GM11168 (cell line): ENCODE data around the gene SLIT3.

ENCODE experiments used
- in situ Hi-C: fragments of 300-500 bp; cut with MboI; formaldehyde crosslinking; loops from one replicate; pipeline ENCODE4 v1.12.0; 2022; ENCODE audit warnings: low sequenced_read_pairs; ENCODE audit not compliant: unreplicated experiment

SLIT3 gene

DNA sequence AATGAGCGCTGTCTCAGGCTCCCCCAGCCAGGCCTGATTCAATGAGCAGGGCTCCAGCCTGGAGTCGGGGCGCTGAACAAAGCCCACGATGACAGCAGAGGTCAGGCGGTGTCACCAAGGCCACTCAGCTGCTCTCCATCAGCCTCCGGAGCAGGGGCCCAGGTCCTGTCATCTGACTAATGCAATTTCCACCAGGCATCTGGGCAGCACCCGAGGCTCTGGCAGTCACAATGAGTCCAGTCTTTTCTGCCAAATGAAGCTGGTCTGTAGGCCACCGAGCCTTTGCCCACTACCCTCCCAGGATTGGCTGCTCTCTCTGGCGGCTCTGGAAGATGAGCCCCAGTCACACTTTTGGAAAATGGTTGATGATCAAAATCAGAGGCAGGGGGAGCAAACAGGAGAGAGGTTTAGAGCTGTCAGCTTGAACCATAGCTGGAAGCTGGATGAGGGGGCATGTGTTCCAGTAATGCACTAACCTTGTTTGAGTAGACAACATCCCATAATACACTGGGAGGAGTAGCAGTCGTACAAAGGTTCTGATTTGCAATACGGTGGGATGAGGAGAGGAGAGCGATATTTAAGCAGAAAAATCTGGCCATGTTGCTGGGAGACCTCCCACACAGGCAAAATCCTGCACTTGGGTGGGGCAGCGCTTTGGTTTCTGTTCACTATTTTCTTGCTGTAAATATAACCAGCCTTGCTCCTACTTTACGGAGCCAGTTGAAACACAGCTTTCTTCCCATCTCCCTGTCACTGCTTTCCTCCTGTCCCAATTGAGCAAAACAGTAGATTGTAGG is 415.4 kb downstream of the SLIT3 start:
- in situ Hi-C loops, result no loop called here

DNA sequence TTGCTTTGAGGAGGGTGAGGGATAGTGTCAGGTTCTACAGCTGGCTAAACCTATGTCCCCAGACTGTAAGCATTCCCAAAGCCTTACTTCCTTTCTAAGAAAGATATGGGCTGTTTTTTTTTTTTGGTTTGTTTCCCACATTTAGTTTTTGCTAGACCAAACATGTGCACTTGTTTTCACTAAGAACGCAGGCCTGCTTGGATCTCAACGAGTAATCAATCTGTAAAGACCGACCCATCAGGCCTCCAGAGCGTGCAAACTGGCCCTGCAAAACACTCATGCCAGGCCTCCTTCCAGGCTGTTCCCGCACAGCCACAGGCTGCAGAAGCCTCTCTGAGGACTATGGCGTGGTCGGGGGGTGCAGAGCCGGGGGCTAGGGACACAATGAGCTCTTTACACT is 416.9 kb downstream of the SLIT3 start:
- in situ Hi-C loops, result no loop called here

GRCh38 chr5:168883281-168883741 is 417.6 kb downstream of the SLIT3 start:
- in situ Hi-C loops, result no loop called here

DNA sequence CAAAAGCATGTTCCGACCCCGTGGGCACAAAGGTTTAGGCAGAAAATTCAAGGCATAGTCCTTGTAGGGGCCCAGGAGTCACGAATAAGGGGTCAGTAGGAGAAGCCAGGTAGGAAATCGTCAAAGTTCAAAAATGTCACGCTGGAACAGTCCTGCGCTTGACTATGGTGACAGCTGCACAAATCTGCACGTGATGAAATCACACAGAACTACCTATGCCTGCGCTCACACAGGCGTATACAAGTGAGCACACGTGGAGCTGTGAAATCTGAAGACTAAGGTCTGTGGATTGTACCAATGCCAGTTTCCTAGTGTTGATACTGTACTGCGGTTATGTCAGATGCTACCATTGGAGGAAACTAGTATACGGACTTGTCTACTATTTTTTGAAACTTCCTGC is 418.7 kb downstream of the SLIT3 start:
- in situ Hi-C loops, result no loop called here

DNA sequence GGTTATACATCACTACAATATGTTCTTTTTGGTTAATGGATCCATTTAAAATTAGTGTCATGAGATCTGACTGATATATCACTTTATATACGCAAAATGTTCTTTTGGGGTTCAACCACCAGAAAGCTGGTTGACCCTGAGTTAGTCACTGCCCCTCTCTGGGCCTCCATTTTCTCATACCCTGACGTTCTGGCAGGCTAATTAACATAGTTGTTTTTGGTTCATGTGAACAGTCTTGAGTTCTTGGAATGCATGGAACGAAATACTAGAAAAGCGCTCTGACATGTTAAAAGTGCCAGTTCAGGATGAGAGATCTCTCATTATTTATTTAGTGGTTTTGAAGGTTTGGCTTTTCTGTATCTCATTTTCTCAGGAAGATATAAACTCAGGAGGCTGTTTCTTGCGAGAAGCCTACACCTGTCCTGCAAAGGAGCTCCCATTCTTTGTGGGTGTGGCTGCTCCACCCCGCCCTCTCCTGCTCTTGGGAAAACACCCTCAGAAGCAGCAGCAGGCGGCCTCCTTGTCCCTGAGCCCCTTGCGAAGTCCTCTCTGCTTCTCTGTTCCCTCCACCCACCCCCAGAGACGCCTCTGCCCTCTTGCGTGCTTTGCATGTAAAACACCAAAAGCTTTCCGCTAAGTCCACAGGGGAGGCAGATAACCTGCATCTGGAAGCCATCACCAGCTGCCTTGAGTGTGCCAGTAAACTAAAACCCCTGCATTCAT is 419.4 kb downstream of the SLIT3 start:
- in situ Hi-C loops, result no loop called here

DNA sequence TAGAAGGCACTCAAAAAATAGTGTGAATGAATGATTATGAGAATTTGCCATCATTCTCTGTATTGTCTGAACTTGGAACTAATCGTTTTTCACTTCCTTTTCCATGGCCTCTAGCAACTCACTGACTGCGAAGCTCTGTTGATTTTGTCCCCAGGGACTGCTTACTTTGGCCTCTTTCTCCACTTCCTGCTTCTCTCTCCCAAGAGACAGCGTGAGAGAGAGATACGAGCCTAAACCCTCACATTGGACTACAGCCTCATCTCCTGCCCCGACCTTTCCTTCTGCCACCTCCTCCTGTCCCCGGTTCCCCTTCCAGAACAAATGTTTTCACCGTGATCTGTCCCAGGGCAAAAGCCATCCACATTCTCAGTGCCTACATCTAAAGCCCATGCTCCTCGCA is 421.0 kb downstream of the SLIT3 start:
- in situ Hi-C loops, result no loop called here

DNA sequence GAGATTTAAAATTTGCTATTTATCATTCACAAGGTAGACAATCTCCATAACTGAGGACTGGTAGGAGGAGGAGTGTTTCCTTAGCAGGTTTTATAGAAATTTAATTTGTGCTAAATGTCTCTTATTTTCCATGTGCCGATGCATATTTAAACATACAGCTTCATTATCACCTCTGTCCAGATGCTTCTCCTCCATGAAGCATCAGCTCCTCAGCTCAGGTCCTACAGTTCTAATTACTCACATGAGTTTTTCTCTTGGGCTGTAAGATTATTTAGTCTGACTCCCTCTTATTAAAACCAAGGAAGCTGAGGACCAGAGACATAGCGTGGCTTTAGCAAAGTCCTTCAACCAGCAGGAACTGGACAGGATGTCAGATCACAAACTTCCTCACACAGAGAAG is 421.6 kb downstream of the SLIT3 start:
- in situ Hi-C loops, result no loop called here

DNA sequence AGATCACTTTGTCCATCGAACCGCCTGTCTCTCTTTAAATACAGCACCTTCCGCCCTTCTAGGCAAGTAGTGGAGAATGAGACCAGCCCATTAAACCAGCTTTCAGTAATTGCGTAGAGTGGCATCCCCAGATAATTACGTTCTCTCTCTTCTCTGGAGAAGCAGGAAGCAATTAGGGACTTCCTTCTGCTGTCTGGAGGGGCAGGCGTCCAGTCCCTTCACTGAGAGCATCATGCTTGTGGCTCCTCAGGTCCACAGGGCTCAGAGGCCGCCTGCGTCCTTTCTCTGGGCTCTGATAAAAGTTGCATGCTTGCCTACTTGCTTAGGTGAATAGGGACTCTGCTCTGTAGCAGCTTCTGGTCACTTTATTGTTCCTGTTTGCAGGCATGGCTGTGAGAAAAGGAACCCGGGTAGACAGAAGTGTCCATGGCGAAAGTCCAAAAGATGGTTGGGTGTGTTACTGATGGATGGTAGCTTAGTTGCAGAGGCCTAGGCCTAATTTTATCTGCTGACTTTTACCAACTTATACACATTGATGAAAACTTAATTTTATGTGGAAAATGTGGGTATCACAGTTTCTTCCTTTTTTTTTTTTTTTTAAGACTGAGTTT is 422.7 kb downstream of the SLIT3 start:
- in situ Hi-C loops, result no loop called here

DNA sequence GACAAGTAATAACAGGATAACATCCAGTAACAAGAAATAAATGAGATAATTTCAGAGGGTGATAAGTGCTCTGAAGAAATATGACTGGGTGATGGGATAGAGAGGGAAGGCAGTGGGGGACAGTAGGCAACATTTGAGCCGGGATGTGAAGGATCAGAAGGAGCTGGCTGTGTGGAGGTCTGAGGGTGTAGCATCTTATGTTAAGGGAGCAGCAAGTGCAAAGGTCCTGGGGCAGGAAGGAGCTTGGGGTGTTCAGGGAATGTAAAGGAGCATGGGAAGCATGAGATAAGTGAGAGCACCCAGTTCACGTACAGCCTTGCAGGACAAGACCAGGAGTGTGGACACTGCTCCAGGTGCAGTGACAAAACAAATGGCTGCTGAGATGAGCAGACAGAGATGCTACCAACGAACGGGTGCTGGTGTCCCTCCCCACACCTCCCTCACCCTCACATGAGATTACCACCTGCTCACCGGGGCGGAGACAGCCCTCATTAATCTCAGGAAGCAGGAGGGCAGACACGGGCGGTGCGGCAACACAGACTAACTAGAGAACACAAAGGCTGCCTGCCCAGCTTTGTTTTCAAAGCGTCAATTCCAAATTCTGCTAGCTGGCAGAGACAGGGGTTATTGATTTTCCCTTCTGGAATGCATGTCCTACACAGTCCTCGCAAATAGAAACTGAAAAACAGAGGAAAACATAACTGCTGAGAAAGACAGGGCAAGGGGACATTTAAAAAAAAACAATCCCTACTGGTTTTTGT is 423.6 kb downstream of the SLIT3 start:
- in situ Hi-C loops, result no loop called here

DNA sequence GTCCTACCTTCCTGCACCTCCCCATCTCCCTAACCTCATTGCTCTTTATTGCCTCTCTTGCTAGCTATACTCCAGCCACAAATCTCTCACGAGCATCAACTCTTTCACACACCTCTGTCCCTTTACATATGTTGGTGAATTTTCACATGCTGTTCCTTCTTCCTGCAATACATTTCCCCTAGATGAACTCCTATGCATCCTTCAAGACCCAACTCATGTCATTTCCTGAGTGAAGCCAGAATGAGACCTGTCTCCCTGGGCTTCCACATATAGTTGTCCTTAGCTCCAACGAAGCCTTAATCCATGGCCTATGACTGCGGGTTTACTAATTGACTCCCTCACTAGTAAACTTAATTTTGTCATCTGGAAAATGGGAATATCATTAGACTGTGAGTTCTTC is 424.5 kb downstream of the SLIT3 start:
- in situ Hi-C loops, result no loop called here

DNA sequence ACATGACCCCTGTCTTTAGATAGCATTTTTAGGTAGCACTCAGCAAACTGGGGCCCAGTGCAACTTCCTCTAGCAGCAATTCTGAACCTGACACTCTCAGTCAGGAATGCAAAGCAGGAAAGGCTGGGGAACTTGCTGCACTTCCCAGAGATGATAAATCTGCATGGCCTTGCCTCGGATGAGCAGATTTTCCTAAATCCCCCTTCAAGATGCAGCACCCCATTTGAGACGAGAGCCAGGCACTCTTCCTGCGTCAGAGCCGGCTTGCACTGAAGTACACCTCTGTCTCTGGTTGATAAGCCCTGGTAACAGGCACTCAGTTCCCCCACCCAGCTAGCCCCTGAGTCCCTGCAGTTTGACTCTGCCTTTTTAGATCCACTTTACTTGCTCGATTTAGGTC is 425.1 kb downstream of the SLIT3 start:
- in situ Hi-C loops, result no loop called here

- in situ Hi-C loops, result no loop called here
Observed at GRCh38 chr5:168874713-168875380, 426.1 kb downstream of the SLIT3 start.

DNA sequence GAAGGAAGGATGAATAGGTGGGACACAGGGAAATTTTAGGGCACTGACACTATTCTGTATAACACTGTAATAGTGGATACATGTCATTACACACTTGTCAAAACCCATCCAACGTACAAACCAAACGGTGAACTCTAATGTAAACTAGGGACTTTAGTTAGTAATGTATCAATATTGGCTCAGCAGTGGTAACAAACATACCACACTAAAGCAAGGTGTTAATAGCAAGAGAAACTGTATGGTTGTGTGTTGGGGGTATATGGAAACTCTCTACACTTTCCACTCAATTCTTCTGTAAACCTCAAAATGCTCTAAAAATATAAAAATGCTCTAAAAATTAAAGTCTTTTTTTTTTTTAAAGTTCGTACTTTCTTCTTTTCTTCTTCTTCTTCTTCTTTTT is 428.7 kb downstream of the SLIT3 start:
- in situ Hi-C loops, result no loop called here

DNA sequence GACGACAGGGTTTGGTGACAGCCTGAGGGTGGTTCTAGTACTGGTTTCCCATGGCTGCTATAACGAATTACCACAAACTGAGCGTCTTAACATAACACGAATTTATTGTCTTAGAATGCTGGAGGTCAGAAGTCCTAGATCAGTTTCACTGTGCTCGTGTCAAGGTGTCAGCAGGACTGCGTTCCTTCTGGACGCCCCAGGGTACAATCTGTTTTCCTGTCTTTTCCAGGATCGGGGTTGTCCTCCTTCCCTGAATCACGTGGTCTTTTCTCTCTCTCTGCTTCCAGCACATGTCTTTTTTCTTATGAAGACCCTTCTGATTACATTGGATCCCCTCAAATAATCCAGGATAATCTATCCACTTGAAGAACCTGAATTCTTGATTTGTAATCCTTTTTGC is 430.0 kb downstream of the SLIT3 start:
- in situ Hi-C loops, result no loop called here

DNA sequence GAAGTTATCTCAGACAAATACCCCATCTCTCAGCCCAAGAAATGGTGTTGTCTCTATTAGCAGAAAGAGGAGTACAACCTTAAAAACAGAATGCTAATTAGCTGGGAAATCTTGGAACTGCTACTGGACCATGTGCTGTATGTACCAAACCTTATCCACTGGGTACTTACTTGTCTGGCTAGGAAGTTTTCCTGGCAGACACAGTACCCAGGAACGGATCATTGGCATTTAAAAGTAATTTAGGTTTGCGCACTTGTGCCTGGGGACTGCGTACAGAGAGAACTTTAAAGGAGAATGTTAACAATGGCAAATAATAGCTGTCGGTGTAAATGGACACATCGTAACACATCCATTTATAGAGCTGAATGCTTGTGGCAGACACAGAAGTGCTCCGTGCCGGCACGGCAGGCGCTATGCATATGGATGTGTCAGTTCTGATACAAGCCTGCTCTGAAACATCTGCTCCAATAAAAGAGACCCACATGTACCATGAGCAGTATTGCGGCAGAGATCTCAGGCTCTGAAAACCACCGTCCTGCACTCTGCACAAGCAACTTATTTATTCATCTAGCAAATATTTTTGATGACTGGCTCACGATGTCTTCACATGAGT is 431.2 kb downstream of the SLIT3 start:
- in situ Hi-C loops, result no loop called here

GRCh38 chr5:168867241-168867640 is 433.7 kb downstream of the SLIT3 start:
- in situ Hi-C loops, result no loop called here

DNA sequence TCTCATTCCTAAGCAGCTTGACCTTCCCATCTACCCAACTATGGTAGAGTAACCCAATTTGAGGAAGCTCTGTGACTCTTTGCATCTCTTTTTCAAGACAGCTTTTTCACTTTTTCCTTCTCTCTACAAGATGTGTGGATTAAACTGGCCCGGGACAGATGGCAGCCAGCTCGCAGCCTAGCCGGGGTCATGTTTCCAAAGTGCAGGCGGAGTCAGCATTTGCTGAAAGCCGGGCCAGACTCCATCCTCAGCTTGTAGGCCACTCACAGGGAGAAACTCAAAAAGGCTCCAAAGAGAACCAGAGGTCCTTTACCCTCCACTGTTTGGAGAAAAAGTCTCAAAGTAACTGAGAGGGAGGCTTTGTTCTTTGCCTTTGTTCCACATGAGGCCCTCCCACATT is 435.0 kb downstream of the SLIT3 start:
- in situ Hi-C loops, result no loop called here

DNA sequence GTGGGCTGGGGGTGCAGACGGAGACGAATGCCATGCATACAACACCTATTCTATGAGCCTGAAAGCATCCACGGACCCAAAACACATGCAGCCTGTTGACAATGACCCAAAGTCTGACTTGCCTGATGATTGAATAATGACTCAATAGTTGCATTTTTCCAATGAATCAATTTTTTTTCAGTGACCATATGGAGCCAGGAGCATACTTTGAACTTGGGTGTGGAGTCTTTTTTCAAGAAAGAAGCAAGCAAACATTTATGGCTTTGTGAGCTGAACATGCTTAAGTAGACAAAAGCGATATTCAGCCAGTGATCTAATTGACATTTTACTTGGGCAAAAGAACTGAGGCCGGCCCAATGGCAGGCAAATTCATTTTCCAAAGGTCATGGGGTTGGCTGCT is 437.9 kb downstream of the SLIT3 start:
- in situ Hi-C loops, result no loop called here

- in situ Hi-C loops, result no loop called here
Observed at GRCh38 chr5:168860503-168860902, 440.4 kb downstream of the SLIT3 start.

DNA sequence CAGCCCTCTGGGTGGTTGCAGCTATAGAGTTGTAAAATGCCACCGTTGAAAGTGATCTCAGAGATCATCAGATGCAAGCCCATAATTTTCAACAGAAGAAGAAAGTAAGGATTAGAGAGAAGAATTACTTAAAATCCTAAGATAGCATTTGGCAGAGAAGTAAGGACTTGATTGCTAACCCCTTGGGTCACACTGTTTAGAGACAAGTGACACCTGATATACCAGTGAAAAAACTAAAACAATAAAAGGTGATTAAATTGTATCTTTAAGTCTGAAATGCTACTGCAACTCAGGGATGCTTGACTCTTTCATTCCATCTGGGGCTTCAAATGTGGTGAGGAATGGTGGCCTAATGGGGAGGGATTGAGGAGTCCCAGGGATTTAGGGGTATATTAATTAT is 440.9 kb downstream of the SLIT3 start:
- in situ Hi-C loops, result no loop called here
